Activated gamma-delta T cell treated with Interleukin-2 at 50 U/mL for 16 hours (primary cell): ENCODE data around the gene PTPRR.

Experiments used
- DNase-seq: peaks from one replicate; pipeline ENCODE4 v3.0.0-alpha.2; 2020

PTPRR gene, protein sequence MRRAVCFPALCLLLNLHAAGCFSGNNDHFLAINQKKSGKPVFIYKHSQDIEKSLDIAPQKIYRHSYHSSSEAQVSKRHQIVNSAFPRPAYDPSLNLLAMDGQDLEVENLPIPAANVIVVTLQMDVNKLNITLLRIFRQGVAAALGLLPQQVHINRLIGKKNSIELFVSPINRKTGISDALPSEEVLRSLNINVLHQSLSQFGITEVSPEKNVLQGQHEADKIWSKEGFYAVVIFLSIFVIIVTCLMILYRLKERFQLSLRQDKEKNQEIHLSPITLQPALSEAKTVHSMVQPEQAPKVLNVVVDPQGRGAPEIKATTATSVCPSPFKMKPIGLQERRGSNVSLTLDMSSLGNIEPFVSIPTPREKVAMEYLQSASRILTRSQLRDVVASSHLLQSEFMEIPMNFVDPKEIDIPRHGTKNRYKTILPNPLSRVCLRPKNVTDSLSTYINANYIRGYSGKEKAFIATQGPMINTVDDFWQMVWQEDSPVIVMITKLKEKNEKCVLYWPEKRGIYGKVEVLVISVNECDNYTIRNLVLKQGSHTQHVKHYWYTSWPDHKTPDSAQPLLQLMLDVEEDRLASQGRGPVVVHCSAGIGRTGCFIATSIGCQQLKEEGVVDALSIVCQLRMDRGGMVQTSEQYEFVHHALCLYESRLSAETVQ

DNA sequence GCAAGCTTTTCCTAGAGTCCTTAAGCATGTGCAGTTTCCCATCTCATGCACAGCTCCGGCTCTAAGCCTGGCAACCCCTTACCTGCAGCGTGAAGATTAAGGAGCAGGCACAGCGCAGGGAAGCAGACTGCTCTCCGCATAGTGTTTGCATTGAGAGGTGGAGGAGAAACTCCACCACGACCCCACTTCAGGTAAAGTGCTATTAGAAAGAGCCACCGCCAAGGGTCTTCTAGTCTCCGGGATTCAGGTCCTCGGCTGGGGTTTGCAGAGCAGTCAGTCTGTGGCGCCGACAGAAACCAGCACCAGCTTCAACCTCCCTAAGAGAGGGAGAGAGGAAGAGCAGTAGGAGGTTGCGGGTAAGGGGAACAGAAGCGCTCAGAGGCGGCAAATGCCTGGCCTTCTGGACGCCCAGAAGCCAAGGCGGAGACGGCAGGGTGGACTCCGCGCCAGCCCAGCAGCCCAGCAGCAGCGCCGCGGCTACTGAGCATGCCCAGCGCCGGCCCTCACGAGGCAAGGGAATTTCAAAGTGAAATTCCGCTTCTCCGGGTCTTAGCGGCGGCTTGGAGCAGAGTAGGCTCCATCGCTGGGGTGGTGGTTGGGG lies at the start of gene PTPRR:
TSS of gene PTPRR (minus strand) at position 488 of the 601 bp plus-strand sequence. CDS start at position 140, 348 bp downstream.
- DNase-seq, result no peak

DNA sequence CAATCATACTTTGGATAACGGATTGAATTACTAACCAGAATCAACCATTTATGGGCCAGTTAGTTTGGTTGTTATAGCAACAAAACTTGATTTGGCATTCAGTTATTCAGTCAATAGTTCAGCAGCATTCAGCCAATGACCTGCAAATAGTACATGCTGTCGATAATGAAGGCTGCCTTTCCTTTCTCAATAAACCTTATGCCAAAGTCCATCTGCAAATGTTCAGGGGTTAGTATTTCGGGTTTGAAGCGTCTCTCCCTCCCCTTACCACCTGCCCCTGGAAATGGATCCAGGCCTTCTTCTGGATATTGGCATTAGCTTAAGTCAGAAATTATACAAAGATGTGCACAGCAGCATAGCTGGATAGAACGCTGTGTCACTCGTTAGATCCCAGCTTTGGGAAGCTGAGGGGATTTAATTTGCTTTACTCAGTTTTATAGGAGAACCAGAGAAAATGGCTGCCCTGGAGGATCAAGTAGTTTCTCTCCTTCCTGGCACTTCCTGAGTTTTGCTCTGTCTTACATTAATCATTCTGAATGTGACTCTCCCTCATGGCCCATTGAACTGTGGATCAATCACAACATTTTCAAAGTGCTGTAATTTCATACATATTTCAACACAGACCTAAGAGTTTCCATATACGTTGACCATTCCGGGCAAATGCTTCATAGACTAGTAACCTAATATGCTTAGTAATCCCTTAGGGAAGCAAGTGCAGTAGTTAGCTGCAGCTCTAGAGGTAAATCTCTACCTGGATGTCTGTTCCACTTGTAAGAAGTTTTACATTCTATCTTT lies 46.7 kb upstream of the PTPRR start:
- DNase-seq, result no peak

DNA sequence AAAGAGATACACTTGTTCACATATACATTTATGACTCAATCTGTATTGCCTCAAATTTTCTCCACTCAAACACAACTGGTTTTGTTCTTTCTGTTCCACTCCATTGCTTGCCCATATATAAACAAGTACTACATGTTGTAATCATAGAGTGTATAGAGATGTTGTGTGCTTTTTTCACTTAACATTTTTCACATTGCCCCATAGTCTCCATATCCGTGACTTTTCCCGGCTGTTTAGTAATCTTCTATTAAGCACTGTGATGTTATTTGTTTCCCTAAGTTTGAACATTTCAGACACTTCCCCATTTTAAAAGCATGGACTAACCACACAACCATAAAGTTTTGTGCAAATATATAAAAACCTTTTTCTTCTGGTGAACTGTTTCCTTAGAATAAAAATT lies 45.5 kb upstream of the PTPRR start:
- no peak for DNase-seq

DNA sequence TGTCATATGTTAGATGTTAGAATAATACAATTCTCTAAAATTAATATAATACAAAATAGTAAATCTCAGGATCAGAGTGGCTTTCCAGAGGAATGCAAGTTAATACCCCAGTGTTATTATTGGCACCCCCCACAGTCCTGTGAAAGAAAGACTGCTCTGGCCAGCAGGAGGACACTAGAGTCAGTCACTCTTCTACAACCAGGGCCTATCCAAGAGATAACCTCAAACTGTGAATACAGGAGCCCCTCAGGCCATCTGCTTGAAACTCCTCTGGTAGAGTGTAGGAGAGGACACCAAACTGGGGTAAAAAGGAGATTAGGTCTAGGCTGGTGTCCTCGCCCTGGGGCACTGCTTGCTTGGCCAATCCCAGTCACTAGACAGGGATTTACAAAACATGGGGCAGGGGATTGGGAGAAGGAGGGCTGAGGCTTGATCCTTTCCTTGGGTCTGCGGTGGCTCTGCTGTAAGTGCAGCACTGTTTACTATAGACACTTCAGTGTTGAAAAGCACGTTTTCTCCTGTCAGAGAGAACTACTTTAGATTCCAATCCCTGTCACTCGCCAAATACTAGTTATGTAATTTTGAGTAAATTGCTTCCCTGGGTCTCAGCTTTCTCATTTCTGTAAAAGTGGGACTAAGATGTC lies 44.5 kb upstream of the PTPRR start:
- no peak for DNase-seq

DNA sequence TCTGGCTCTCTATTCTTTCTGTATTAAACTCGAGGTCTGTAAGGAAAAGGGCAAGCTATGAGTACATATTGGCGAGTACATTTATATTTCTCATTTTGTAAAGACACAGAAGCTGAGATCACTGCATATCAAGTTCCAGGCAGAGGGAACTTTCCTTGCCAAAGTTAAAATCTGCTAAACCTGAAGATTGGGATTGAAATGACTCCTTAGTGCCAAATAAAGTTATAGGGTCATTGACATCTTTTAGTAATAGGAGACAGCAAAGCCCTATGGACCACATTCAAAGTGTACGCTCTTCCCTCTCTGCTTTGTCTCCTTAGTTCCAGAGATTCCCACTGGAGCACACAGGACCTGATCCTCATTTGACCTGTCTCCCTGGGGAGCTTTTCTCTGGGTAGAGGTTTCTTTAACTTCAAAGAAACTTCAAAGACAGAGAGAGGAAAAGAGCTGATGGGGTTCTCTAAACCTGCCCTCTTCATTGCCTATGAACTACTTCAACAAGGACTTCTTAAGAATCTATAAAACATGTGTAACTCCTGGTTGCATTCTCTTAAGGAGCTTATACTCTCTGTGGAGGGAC lies 42.6 kb upstream of the PTPRR start:
- no peak for DNase-seq

DNA sequence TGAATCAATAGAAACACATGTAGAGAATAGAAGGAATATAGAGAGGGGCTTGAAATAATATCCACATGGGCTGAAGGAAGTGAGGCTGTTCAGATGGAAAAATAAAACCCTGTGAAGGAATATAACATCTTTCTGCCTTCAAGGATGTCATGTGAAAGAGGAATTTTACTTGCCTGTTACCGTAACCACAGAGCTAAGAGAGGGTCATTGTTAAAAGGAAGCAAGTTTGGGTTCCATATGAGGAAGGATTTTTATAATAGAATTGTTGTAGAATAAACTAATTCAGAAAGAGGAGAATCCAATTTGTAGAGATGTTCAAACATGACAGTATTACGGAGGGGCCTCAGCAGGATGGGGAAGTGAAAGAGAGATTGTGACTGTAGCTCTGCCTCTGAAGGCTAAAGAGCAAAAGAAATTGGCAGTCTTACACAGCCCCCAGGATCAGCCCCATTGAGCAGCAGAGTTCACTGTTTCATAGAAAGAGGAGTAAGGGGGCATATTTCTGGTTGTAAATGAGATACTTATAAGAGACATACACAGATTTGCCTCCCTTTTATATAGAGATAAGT lies 41.8 kb upstream of the PTPRR start:
- DNase-seq, result no peak

DNA sequence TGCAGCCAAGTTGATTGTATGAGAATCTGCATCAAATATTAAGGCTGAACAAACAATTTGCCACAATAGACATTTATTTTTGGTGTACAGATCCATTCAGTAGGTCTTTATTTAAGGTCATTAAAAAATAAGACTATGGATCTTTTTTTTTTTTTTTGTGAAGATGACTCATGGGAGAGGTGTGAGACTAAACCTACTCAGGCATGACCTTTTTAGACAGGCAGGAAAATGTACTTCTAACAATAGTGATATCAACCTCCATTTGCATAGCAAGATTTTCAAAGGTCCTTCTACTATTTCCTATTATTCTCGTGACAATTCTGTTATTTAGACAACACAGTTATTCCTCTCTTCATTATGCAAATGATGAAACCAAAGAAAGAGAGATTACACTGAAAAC lies 39.9 kb upstream of the PTPRR start:
- DNase-seq, result no peak

DNA sequence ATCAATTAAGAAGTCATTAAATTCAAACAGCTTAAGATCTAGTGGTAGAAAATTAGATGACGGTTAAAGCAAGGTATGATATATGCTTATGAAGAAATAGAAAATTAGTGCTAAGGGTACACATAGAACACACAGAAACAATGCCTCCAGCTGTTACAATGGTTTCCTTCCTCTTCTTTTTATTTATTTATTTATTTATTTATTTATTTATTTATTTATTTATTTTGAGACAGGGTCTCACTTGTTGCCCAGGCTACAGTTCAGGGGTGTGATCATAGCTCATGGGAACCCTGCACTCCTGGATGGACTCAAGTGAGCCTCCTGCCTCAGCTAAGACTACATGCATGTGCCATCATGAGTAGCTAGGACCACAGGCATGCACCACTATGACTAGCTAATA lies 34.9 kb upstream of the PTPRR start:
- no peak for DNase-seq

DNA sequence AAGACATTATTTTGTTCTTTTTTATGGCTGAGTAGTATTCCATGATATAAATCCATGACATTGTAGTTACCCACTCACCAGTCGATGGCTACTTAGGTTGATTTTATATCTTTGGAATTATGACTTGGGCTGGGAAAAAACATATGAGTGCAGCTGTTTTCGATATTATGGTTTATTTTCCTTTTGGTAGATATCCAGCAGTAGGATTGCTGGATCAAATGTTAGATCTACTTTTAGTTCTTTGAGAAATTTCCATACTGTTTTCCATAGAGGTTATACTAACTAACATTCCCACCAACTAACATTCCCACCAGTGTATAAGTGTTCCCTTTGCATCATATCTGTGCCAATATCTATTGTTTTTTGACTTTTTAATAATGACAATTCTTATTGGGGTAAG lies 29.9 kb upstream of the PTPRR start:
- DNase-seq, result no peak

DNA sequence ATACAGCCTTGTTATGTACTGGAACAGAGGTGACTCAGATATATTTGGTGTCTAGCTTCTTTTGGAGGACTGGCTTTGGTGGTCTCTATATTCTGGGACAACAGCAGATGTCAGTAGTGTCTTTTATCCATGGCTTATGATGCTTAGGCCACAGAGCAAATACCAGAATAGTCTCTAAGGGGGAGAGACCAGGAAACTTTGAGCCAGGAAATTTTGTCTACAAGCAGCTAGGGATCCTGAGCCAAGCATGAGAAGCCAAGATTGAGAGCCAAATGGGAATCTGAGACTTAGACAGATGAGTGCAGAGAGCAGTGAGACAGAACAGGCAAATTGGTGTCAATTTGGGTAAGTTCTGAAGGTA lies 28.4 kb upstream of the PTPRR start:
- DNase-seq, result no peak

DNA sequence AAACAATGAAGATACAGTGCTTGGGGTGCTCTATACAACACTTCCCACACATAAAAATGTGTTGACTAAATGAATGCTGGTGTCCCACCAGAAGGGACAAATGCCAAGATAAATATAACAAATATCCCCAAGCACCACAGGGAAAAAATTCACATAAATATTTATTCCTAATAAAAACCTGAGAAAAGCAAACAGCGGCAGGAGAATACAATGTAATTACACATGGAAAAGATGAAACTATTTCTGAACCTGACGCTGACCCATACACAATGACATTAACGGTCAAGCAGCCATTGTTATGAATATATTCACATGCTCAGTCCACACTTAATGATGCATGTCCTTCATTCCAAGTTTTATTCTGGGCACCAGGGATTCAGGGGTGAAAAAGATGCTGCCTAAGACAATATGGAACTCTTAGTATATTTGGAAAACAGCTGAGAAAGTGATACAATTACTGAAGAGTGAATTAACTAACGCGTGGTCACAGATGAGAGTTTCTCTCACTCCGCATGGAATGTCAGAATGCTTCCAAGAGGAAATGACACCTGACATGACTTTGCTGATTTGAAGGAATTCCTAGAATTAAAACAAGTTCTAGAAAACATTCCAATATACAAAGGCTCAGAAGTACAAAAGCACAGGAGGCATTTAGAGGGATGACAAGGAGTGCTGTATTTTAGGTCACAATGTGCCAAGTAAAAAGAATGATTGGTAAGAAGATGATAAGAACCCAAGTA lies 27.9 kb upstream of the PTPRR start:
- DNase-seq, result no peak

DNA sequence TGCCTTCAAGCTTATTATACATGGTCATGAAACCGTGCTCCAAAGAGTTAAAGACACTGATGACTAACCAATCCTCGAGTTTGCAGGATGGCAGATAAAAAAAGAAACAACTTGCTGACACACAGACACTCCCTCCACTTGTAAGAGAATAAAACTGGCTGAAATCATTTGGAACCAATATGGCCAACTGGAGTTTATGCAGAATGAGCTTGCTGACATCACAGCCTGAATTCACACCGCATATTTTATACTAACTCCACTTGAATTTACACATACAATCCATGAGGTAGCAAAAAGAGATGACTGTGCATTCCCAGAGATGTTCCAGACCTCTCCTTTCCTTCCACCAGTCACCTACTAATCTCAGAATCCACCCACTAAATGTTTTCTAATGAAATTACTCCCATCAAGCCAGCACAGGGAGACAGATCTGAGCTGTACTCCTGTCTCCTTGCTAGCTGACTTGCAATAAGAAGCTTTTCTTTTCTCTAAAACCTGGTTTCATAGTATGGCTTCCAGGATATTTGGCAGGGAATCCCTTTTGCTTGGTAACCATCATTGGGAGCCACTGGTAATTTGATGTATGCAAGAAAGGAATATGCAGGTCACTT lies 15.8 kb upstream of the PTPRR start:
- no peak for DNase-seq

DNA sequence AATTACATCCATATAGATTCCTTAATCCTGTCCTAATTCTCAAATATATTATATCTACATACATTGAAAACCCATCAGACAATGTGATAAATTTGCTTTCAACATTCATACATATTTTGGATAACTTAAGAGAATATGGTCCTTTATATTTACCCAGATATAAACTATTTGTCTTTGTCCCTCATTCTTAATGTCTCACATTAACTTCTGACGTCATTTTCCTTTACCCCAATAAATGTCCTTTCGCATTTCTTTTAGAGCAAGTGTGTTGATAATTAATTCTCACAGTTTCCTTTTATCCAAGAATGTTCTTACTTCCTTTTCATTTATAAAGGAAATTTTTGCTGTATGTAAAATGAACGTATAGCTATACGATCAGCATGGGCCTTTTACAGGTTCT lies 12.6 kb upstream of the PTPRR start:
- no peak for DNase-seq

DNA sequence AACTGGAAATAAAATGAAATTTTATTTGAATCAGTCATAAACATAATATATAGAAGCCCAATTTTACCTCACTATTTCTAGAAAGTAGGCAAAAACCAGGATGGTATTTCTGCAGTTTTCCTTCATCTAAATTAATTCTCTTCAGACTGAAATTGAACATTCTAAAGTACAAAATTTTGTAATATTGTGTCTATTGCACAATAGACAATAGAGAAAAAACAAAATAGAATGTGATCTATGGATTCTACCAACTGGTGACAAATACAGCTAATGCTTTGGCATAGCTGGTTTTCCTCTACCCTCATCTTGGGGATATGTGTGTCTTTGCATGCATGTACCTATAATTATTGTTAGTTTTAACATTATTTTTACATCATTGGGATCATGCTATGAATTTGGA lies 8.5 kb upstream of the PTPRR start:
- DNase-seq, result no peak

DNA sequence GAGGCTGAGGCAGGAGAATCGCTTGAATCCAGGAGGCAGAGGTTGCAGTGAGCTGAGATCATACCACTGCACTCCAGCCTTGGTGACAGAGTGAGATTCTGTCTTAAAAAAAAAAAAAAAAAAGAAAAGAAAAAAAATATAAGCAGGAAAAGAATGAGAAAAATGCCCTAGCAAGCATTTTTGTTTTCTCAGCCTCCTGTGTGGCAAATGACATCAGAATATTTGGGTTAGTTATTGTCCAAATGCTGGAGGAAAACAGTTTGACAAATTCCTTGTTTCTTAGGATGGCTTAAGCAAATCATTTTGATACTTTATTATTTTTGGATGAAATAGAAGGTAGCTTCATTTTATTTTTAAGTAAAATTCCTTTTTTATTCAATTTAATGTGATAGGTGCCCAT lies 7.5 kb upstream of the PTPRR start:
- no peak for DNase-seq

DNA sequence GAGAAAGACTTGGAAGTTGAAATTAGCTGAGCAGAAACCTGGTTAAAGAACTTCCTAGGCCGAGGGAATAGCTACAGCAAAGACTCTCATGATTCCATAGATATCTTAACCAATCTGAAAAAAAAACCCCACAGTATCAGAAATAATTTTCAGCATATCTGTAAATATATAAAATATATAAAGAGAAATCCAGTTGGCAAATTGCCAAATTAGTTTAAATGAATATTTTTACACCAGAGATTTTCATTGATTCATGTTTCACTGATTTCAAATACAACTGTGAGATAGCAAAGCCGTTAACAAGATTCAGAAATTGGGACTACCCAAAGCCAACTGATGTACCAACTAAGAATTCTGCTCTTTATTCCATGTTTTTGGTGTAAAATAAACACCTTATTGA lies 6.8 kb upstream of the PTPRR start:
- no peak for DNase-seq

DNA sequence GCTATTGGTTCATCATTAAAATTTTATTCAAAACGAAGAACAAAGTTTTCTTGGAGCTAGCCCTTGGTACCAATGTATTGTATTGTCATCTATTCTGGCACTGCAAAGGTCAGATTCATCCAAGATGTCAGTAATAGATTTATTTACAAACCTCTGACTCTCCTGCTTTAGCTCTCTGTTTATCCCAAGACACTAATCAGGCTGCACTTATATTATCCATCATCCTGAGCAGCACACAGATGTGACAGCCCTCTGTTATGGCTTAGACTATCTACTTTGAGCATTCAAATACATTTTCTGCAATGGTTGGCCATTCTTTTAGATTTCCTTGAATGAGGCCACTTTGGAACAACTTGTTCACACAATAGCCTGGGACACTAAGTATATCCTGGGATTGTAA lies 5.0 kb upstream of the PTPRR start:
- no peak for DNase-seq

DNA sequence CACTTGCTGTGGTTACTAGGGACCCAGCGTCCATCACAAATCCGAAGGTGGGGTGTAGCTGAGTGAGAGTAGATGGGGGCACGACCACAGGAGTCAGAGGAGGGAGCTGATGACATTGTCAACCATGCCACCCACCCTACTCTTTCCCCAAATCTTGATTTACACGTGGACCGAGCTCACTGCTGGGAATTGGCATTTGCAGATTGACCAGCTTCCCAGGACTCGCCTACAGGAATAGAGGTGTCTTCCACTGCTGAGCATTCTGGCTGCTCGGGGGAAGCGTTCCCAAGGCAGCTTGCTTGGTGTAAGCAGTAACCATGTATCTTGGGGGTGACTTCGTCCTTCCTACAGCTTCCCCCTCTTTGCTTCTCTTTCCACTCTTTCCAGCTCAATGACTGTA lies 353 bp upstream of the PTPRR start:
- no peak for DNase-seq

DNA sequence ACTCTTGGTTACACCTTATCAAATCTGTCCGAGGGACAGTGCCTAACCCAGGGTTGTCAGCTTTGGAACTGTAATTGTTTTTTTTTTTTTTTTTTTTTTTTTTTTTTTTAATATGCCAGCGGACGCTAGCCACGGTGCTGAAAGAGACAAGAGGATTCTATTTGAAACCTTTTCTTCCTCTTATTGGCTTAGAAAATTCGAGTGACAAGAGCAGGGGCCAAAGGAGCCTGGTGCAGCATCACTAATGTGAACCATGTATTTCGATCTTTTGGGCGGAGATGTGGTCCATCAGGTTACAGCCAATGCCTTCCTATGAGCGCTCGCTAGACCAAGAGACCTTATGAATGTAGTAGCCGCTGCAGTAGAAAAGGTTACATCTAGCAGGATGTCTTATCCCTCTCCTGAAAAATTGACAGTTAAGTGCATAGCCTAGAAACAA lies 922 bp downstream of the PTPRR start:
- DNase-seq, result no peak

DNA sequence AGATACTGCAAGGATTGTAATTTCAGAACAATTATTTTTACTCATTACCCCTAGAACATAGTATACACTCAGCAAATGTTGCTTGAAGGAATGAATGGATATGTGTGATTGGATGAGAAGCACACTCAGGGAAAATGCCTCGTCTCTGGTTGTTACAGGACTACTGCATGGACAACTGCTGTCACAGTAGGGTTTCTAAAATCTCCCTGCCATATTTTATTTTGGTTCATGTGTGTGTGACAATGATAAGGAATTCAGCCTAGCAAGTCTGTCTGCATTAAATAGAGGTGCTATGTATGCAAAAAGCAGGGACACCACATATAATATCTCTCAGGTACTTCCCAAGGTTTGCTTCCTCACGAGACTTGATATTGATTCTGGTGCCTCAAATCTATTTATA lies 1.4 kb downstream of the PTPRR start:
- DNase-seq, result no peak

DNA sequence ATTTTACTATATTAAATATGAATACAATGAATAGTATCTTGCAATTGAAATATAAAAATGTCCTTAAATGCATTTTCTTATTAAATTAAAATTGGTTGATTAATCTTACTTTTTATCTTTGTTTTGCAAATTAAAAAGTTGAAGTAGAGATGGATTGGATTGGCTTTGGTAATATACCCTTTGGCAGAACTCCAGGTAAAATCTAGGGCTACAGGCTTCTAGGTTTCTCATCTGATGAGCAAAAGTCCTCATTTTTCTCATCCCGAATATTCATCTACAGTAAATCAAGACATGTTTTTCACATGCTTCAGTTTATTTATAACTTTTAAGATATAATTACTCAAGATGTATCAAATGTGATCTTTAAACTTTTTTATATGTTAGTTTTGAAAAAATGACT lies 2.2 kb downstream of the PTPRR start:
- DNase-seq, result no peak
